ENCODE measurements around the gene GCAT. TPM values are rescaled to one million over a fixed set of nuclear protein-coding genes. Genes with fewer than 3 reads are reported as not detected.

Gene GCAT
- total RNA-seq, 1 experiment from 2014 or later, result 24.8 TPM

GRCh38 chr22:37765953-37766576 is 41.7 kb upstream of the GCAT start:
- TF ChIP-seq CTCF (IDR thresholded peaks at IDR 0.05; ENCODE audit: insufficient read depth in 1 of 2, low read depth in 1 of 2, low read length in 1 of 2, severe bottlenecking in 1 of 2, unreplicated experiment in 1 of 2), result no peak
- intact Hi-C loops (cut with micrococcal nuclease; ENCODE audit: unreplicated experiment), result no loop called here
- no peak overlapping the region for H3K4me3 ChIP-seq (ENCODE audit: low read depth, low read length)
- DNase-seq, result no peak
- H3K27me3 ChIP-seq (replicated peaks; ENCODE audit: control insufficient read depth, insufficient read depth, low read length), result no peaks in the 10 kb centered on the region
- Mint-ChIP-seq H3K36me3 (ENCODE audit: insufficient read depth, unreplicated experiment) (peaks cover 23% of the 10 kb centered on the region), H3K4me3 (ENCODE audit: unreplicated experiment) (no peak overlapping the region), H3K27ac (ENCODE audit: unreplicated experiment) (no peak overlapping the region), H3K4me1 (ENCODE audit: low read depth, unreplicated experiment) (no peaks in the 10 kb centered on the region), H3K27me3 (ENCODE audit: insufficient read depth, unreplicated experiment) (no peaks in the 10 kb centered on the region), H3K9me3 (ENCODE audit: unreplicated experiment) (no peaks in the 10 kb centered on the region)
- BruUV-seq (replicated peaks), result no TSS peak
- no peaks in the 10 kb centered on the region for H3K4me1 ChIP-seq
- ChIA-PET CTCF (interaction anchor here (0.6 kb wide), 1 partner anchor 41 kb away, joined by 3 read pairs; the partner anchor contains the start of gene GCAT), POLR2A (no interaction called here)
- no peaks in the 10 kb centered on the region for H3K36me3 ChIP-seq (ENCODE audit: control insufficient read depth, insufficient read depth, low read length)
- H3K9me3 ChIP-seq, result no peaks in the 10 kb centered on the region

- Histone ChIP-seq H3K9me3 (no peaks in the 10 kb centered on the region), H3K27me3 (replicated peaks; ENCODE audit: control insufficient read depth, insufficient read depth, low read length) (no peaks in the 10 kb centered on the region), H3K36me3 (ENCODE audit: control insufficient read depth, insufficient read depth, low read length) (0 out of 2 replicates have a peak, but pooled peaks cover 1% of the 10 kb centered on the region), H3K4me1 (no peaks in the 10 kb centered on the region), H3K4me3 (ENCODE audit: low read depth, low read length) (no peak overlapping the region)
- Mint-ChIP-seq H3K36me3 (ENCODE audit: insufficient read depth, unreplicated experiment) (peaks cover 13% of the 10 kb centered on the region), H3K4me1 (ENCODE audit: low read depth, unreplicated experiment) (no peaks in the 10 kb centered on the region), H3K27me3 (ENCODE audit: insufficient read depth, unreplicated experiment) (no peaks in the 10 kb centered on the region), H3K9me3 (ENCODE audit: unreplicated experiment) (no peaks in the 10 kb centered on the region), H3K27ac (ENCODE audit: unreplicated experiment) (no peak overlapping the region), H3K4me3 (ENCODE audit: unreplicated experiment) (no peak overlapping the region)
- BruUV-seq (replicated peaks), result no TSS peak
- CTCF ChIA-PET, result interaction anchor here (1.1 kb wide), 1 partner anchor 13 kb away, joined by 4 read pairs; no protein-coding TSS in a partner anchor
- intact Hi-C loops (cut with micrococcal nuclease; ENCODE audit: unreplicated experiment), result no loop called here
- no peak for DNase-seq
- TF ChIP-seq CTCF (IDR thresholded peaks at IDR 0.05; ENCODE audit: insufficient read depth in 1 of 2, low read depth in 1 of 2, low read length in 1 of 2, severe bottlenecking in 1 of 2, unreplicated experiment in 1 of 2), result peak; percentile 16 to 42
- POLR2A ChIA-PET, result no interaction called here
These were observed 39.5 kb upstream of the GCAT start for GRCh38 chr22:37768273-37768672.

- Histone ChIP-seq H3K9me3 (no peaks in the 10 kb centered on the region), H3K27me3 (replicated peaks; ENCODE audit: control insufficient read depth, insufficient read depth, low read length) (no peaks in the 10 kb centered on the region), H3K4me3 (ENCODE audit: low read depth, low read length) (no peak overlapping the region), H3K36me3 (ENCODE audit: control insufficient read depth, insufficient read depth, low read length) (0 out of 2 replicates have a peak, but pooled peaks cover 1% of the 10 kb centered on the region), H3K4me1 (no peaks in the 10 kb centered on the region)
- Mint-ChIP-seq H3K9me3 (ENCODE audit: unreplicated experiment) (no peaks in the 10 kb centered on the region), H3K36me3 (ENCODE audit: insufficient read depth, unreplicated experiment) (peaks cover 7% of the 10 kb centered on the region), H3K27me3 (ENCODE audit: insufficient read depth, unreplicated experiment) (no peaks in the 10 kb centered on the region), H3K27ac (ENCODE audit: unreplicated experiment) (no peak overlapping the region), H3K4me3 (ENCODE audit: unreplicated experiment) (no peak overlapping the region), H3K4me1 (ENCODE audit: low read depth, unreplicated experiment) (no peaks in the 10 kb centered on the region)
- no TSS peak for BruUV-seq (replicated peaks)
- no peak for TF ChIP-seq CTCF (IDR thresholded peaks at IDR 0.05; ENCODE audit: insufficient read depth in 1 of 2, low read depth in 1 of 2, low read length in 1 of 2, severe bottlenecking in 1 of 2, unreplicated experiment in 1 of 2)
- intact Hi-C loops (cut with micrococcal nuclease; ENCODE audit: unreplicated experiment), result no loop called here
- ChIA-PET CTCF (interaction anchor here (0.7 to 1.1 kb wide), 2 partner anchors 12 to 134 kb away, joined by 3 to 4 read pairs; no protein-coding TSS in a partner anchor), POLR2A (no interaction called here)
- no peak for DNase-seq
These were observed 38.7 kb upstream of the GCAT start for GRCh38 chr22:37769056-37769455.

All from Caco-2 (cell line).